Embryonic facial prominence (tissue), 1 donor: ENCODE measurements around the gene TMPO.
A peak's percentile ranks its signal among the peaks of the same experiment; 100 is the strongest.
"Not testable (repeated sequence)": the region's sequence is repeated elsewhere in the genome, so short reads cannot be mapped to it uniquely, and the experiment has no call there.

Experiments
- DNase-seq: peaks from one replicate; pipeline ENCODE4 v3.0.0-alpha.2; 2016; ENCODE audit errors: extremely low spot score

Gene TMPO

GRCh38 chr12:98578392-98578791 lies 63.0 kb downstream of the TMPO start:
- DNase-seq: no peak

- no peak for DNase-seq
These were observed 63.4 kb downstream of the TMPO start for GRCh38 chr12:98578821-98579220.

DNA sequence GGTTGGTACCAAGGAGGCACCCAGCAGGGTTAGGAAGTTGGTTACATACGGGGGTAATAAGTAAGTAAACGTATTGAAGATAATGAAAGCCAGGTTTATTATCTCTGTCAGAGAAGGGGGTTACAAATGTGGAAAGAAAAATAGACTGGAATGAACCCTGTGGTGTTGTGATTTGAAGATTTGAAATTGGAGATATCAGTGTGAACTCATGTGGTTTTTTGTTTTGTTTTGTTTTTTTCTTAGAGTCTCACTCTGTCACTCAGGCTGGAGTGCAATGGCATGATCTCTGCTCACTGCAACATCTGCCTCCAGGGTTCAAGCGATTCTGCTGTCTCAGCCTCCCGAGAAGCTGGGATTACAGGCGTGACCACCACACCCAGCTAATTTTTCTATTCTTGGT lies 64.0 kb downstream of the TMPO start:
- DNase-seq: no peak

DNA sequence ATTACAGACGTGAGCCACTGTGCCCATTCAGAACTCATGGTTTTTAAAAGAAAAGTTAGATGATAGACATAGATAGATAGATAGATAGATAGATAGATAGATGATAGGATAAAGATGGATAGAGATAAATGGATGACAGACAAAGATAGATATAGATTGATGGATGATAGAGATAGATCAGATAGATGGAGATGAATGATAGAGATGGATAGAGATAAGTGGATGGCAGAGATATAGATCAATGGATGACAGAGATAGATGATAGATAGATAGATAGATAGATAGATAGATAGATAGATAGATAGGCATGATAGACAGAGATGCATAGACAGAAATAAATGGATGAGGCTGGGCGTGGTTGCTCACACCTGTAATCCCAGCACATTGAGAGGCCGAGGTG lies 64.4 kb downstream of the TMPO start:
- DNase-seq: no peak

GRCh38 chr12:98580695-98581094 lies 65.3 kb downstream of the TMPO start:
- DNase-seq: no peak

GRCh38 chr12:98581101-98581500 lies 65.7 kb downstream of the TMPO start:
- DNase-seq: no peak

GRCh38 chr12:98582093-98582492 lies 66.7 kb downstream of the TMPO start:
- no peak for DNase-seq

DNA sequence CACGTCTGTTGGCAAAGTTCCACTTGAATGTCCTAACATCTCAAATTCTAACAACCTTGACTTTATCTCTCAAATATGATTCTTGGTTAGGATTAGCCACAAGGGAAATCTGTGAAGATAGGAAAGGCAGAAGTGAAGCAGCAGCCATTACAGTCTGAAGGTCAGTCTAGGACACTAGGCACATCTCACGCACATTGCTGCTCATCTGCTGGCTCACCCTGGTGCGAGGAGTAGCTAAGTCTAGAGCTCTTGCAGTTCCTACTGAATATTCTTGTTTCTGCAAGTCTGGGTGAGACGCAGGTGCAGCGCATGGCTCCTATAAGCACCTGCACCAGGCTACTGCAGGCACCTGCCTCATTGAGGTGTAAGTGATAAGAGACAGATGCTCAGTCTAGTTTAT lies 71.7 kb downstream of the TMPO start:
- no peak for DNase-seq

GRCh38 chr12:98591209-98591608 lies 75.8 kb downstream of the TMPO start:
- DNase-seq: no peak

DNA sequence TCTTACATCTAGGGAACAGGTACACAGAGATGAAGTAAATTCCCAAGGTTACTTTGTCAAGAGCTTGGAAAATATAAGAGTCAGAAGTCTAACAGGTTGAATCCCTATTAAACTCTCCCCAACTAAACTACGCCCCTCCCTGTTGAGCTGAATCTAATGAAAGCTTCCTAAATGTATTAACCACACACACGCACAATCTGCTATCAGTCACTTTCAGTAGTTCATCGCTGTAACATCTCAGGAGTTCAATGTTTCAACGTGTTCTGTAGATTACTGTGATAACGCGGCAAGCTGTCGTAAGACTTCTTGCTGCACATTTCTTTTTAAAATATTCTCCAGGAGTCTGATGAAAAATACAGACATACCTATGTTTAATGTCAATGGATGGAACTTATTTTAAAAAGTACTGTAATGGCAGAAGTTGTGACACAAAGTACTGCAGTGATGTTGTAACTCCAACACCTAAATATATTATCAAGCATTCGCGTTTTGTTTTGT lies 77.5 kb downstream of the TMPO start:
- DNase-seq: no peak

DNA sequence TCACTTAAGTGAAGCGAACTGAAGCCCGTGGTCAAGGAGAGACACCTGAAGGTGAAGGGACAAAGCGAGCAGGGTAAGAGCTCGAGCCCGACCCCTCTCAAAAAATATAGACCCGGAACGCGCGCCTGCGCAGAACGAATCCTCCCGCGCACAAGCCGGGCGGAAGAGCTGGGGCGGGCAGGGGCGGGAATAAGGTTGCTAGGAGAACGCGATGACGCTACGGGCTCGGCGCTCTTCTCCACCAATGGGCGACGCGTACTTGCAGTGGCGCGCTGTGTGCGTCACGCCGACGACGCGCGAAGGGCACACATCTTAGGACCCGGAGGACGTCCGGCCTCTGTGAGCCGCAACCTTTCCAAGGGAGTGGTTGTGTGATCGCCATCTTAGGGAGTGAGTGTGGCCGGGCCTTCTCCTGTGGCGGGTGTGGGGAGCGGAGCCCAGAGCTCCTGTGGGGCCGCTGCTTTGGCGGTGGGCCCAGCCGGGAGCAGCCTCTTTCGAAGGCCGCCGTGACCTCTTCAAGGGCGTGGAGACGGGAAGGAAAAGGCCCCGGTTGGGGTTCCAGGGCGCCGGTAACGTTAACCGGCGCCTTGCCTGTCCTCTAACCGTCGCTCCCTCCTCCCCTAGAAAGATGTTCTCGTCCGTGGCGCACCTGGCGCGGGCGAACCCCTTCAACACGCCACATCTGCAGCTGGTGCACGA lies 78.1 kb downstream of the TMPO start, which contains the start of gene SLC25A3:
SLC25A3 (plus strand) TSS at position 336 of the 699 bp plus-strand sequence; CDS start at position 629, 293 bp downstream.
- DNase-seq: peak; percentile 96

- DNase-seq: no peak
These were observed 78.9 kb downstream of the TMPO start for GRCh38 chr12:98594050-98594835.

DNA sequence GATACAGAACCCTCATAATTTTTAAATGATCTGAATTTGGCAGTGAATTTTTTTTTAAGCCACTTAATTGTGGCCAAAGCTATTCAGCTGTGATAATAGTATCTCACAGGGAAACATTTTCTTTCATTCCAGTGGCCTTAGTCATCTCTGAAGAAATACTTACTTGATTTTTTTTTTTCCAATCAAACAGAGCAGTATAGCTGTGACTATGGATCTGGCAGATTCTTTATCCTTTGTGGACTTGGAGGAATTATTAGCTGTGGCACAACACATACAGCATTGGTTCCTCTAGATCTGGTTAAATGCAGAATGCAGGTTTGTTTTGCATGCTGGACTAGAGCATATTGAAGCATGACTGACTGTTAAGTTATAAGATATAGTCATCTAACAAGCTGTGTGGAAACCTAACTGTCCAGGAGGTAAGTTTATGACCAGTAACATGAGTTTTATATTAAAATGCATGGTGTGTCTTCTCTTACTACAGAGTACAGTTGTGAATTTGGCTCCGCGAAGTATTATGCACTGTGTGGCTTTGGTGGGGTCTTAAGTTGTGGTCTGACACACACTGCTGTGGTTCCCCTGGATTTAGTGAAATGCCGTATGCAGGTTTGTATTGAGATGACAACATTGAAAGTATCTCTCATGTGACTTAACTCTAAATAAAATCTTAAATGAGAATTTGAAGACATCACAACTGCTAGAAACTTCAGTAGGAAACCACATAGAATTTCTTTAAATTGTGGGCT lies 80.0 kb downstream of the TMPO start:
- no peak for DNase-seq

DNA sequence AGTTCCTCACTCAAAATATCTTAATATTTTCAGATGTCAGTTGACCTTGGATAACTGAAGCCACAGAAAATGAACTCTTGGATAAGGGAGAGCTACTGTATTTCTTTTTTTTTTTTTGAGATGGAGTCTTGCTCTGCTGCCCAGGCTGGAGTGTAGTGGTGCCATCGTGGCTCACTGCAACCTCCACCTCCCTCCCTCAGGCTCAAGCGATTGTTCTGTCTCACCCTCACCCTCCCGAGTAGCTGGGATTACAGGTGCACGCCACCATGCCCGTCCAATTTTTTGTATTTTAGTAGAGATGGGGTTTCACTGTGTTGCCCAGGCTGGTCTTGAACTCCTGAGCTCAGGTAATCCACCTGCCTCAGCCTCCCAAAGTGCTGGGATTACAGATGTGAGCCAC lies 81.9 kb downstream of the TMPO start:
- not testable (repeated sequence) for DNase-seq
